Measurements from ENCODE around the gene WDR70.

GRCh38 chr5:37615184-37615583, 236.1 kb downstream of the WDR70 start:
- no peak for TF ChIP-seq CTCF (IDR thresholded peaks at IDR 0.05)
- TF ChIP-seq POLR2A (IDR thresholded peaks at IDR 0.05), result no peak
- no peak for TF ChIP-seq EP300 (IDR thresholded peaks at IDR 0.05)

All from ovary (tissue), 3 donors.